ENCODE results near the gene SPATA21.

SPATA21 gene

GRCh38 chr1:16418823-16419425 is 18.3 kb downstream of the SPATA21 start:
- DNase-seq: no peak

- DNase-seq: no peak
Measured at GRCh38 chr1:16413191-16413590, 24.0 kb downstream of the SPATA21 start.

DNA sequence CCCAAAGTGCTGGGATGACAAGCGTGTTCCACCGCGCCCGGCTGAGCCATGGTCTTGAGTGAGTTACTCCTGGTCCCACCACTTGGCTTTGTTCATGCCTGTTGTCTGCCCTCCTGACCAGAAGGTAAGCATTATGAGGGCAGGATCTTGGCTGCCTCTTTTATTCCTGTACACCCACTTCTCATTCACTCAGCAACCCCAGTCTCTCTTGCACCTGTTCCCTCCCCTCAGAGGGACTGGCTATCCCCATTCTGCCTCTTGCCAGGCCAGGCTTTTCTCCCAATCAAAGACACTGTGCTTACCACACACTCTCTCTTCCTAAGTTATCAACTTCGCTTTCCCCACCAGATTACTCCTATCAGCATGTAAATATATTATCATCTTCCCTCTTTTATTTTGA is 26.4 kb downstream of the SPATA21 start:
- DNase-seq: no peak

DNA sequence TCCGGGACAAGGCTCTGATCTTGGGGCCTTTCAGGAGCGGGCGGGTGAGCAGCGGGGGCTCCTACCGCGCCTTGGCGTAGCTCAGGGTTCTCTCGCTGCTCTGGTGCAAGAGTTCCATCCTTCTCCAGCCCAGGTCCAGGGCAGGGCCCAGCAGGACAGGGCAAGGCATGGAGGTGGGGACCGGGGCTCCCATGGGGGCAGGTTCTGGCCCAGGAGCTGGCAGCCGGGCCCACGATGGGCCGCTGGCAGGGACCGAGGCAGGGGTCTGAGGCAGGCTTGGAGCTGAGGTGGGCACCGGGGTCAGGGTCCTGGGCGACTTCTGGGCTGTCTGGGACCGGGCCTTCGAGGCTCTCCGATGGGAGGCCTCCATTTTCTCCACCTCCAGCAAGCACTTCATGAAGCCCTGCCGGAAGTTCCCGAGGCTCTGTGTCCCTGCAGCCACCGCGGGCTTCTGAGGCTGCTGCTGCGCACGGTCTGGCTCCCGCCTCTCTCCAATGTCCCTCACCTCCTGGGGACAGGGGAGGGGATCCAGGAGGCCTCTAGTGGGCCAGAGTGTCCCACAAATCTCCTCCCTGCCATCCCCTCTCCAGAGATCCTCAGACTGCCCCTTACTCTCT is 27.6 kb downstream of the SPATA21 start:
- no peak for DNase-seq

GRCh38 chr1:16406868-16407267 is 30.4 kb downstream of the SPATA21 start:
- no peak for DNase-seq

DNA sequence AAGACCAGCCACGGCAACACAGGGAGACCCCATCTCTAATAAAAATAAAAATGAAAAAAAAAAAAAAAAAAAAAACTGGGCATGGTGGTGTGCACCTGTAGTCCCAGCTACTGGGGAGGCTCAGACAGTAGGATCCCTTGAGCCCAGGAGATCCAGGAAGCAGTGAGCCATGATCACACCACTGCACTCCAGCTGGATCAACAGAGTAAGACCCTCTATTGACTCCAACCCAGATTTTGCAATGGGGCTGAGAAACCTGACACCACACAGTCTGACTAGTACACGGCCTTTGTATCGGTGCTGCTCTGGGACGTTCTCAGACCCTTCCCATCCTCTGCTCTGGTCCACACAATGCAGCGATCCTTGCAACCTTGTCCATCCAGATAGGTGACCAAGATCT is 31.8 kb downstream of the SPATA21 start:
- no peak for DNase-seq

DNA sequence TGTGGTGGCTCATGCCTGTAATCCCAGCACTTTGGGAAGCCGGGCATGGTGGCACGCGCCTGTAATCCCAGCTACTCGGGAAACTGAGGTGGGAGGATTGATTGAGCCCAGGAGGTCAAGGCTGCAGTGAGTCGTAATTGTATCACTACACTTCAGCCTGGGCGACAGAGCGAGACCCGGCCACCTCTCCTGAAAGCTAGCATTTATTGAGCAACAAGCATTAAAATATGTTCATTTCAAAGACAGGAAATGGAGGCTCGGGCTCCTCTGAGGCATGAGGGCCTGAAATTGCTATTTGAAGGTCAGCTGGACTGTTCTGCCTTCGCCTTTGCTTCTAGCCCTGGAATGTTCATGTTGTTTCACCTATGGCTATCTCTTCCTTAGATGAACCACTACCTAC is 34.5 kb downstream of the SPATA21 start:
- DNase-seq: no peak

DNA sequence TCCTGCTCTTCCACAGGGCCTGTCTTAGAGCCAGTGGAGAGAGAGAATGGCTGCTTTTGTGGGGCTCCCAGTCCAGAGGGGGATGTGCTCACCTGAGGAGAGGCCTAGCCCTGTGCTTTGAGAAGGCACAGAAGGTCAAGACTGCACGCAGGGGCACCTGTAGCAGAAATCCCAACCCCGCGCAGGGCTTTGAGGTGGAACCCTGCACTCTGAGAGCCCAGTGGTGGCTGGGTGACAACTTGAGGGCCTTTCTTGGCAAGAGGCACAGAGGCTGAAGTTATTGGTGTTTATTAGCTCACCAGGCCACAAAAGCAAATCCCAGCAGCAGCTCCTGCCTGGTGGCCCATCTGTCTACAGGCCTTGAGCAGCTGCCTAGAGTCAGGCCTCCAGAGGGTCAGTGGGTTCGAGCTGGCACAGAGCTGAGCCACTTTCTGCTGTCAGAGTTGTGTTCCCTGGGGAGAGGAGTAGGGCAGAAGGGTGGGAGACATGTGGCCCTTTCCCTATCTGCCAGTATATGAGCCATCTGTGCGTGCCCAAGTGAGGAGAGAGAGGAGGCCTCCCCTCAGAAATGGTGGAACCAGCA is 38.8 kb downstream of the SPATA21 start:
- DNase-seq: no peak

DNA sequence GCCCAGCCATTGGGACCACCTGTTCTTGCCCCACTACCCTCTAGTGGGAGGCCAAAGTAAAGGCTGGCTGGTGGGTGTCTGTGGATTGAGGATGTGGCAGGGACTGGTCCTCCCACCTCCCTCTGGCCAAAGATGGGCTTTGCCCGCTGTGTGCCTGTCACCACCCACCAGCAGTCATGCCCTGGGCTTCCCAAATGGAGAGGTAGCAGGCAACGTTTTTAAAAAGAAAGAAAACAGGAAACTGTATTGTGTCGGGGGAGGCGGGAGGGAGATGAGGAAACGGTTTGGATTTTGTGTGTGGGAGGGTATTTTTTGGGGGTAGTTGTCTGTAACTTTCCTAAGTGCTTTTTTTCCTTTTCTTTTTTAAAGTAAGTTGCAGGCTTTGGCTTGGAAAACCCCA is 40.1 kb downstream of the SPATA21 start:
- DNase-seq: no peak

DNA sequence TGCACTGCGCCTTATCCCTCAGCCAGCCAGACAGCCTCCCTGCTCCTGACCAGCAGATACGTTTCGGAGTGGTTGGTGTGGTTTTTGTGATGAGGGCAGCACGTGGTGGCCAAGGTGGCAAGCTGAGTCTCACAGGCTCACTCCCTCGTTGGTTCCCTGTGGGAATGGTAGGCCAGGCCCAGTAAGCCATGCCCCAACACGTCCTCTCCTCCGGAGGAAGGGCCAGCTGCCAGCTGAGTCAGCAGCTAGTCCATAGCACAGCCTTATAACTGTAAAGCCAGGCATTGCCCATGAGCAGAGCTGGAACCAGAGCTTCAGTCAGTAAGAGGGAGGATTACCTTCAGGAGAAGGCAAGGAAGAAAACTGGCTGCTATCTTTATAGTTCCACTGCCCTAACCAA is 40.6 kb downstream of the SPATA21 start:
- DNase-seq: no peak

DNA sequence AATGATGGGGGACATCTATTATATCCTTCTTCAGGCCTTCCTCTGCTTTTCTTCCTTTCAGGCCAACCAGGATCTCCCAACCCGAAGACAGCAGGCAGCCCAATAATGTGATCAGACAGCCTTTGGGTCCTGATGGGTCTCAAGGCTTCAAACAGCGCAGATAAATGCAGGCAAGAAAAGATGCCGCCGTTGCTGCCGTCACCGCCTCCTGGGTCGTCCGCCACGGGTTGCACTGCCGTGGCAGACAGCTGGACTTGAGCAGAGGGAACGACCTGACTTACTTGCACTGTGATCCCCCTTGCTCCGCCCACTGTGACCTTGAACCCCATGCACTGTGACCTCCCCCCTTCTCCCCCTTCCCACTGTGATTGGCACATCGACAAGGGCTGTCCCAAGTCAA is 42.2 kb downstream of the SPATA21 start:
- no peak for DNase-seq

DNA sequence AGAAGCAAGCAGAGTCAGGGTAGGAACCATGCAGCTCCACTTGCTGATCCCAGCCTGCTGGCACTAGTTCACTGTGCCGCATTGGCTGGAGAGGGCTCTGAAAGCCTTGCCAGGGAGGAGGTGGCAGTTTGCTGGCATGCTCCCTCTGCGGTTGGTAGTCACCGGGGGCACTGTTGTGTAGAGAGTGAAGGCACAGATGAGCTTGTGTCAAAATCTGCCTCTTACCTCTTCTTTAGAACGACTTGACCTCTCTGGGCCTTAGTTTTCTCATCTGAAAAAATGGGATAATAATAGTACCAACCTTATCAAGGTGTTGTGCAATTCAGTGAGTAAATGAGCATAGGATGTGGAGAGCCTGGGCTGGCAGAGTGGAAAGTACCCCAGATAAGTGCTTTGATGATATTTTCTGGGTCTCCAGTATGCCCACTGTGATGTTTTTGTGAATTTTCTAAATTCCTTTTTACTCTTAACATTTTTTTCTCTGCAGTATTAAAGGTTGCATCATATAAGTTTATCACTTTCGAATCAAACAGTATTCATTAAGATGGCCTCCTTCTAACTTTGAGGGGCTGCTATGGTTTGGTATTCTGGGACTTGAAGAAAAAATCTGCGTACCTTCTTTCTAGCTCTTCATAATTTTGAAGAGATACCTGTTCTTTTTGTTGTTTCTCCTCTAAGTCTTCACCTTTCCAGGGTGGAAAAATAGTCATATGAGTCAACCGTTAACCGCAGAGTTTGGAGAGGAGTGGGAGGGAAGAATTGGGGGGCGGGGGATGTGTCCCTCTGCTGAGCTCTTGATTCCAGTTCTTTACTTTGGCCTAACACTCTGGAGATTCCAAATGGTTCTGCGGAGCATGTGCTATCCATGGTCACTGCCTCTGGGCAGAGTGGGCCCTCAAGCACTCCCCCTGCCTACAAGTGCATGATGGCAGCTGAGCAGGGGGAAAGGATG is 43.4 kb downstream of the SPATA21 start:
- no peak for DNase-seq

DNA sequence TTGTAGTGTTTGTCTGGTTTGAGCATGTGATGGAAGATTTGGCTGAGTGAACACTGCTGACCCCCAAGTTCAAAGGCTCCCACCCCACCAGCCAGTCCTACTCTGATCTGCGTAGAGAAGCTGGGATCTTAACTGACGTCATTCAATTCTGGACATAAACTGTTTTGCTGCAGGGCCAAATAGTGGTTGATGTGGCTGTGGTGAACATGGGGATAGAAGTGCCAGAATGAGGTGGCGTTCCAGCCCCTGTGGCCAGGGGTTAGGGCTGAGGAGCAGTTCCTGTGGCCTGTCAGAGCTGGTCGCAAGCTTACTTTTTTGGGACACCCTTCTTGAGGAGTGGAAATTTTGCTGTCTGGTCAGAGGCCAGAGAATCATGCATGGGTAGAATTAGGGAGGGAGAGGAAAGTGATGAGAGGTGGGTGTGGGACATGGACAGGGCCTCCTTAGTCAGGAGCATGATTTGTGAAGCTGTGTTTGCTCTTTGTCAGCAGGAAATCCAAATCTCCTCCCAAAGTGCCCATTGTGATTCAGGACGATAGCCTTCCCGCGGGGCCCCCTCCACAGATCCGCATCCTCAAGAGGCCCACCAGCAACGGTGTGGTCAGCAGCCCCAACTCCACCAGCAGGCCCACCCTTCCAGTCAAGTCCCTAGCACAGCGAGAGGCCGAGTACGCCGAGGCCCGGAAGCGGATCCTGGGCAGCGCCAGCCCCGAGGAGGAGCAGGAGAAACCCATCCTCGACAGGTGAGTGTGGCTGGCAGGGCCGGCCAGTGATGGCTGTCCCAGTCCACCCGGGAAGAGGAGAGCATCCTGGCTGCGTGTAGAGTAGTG is 44.3 kb downstream of the SPATA21 start:
- DNase-seq: no peak

GRCh38 chr1:16391411-16391810 is 45.8 kb downstream of the SPATA21 start:
- no peak for DNase-seq

DNA sequence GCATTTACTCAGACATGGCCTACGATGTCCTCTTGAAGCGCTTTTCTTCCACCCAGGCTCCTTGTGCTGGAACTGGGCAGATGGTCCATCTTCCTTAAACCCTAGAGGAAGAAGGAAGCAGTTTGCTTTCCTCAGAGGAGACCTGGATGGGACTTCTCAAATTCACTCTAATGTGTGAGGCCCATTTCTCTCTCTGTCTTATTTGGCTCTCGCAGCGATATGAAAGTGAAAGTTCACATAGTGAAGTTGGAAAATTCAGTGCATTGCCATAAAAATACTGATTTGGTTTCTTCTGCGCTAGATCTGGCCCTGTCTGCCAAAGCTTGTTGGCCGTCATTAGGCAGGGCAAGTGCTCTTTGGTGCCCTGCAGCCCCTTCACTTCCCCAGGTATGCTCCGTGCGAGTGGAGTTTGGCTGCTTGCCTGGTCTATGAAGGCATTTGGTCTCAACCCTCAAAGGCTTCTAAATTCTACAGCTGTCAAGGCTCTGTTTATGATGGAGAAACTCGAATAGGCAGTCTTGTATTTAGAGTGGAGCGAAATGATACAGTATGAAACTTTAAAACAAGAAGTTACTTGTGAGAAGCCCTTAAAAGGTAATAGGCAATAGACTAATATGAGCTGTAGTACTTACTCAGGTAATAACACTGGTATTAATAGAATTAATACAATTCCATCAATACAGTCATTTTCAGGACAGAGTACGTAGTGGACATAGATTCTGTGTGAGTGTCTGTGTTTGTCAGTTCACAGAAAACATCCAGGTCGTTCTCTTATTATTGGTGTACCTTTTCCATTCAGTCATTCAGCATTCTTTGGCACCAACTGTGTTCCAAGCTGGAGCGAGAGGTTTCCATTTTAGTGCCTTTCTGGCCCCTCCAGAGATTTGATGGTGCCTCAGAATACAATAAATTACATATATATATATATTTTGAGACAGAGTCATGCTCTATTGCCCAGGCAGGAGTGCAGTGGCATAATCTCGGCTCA is 49.7 kb downstream of the SPATA21 start:
- no peak for DNase-seq

DNA sequence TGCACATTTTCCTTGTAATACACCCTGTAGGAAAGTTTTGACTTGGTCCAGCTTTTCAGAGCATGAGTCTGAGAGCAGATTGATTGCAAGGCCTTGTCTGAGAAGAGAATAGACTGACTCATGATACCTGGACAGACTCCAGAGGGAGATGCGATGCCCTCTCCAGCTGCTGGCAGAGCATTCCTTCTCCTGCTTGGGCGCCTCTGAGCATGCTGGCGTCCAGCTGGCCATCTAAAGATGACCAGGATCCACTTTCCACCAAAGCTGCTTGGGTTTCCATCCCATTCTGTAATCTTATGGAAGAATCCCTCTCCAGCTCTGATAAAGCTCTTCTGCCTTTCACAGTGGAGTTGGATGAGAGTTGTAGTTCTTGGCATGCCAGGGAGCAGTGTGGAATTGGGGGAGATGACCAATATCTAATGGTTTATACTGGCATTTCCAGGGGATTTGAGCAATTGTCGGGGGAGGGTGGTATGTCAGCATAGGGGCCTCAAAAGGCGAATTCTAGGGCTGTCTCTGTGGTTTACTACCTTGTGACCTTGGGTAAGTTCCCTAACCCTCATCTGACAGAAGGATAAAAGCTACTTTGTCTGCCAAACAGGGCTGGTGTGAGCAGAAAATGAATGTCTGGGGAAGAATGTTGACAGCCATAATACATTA is 50.6 kb downstream of the SPATA21 start:
- no peak for DNase-seq

GRCh38 chr1:16385659-16386453 is 51.4 kb downstream of the SPATA21 start:
- no peak for DNase-seq

- no peak for DNase-seq
Measured at GRCh38 chr1:16383888-16384287, 53.3 kb downstream of the SPATA21 start.

DNA sequence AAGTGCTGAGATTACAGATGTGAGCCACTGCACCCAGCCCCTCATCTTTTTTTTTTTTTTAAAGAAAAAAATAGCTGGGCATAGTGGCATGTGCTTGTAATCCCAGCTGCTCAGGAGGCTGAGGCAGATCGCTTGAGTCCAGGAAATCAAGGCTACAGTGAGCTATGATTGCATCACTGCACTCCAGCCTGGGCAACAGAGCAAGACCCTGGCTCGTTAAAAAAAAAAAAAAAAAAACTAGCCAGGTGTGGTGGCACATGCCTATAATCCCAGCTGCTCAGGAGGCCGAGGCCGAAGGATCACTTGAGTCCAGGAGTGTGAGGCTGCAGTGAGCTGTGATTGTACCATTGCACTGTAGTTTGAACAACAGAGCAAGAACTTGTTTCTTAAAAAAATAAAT is 56.4 kb downstream of the SPATA21 start:
- DNase-seq: no peak

GRCh38 chr1:16378443-16378842 is 58.8 kb downstream of the SPATA21 start:
- DNase-seq: no peak

Data from CD4-positive, alpha-beta T cell treated with Interleukin-15 for 1 hour (primary cell).